K562 (cell line): ENCODE measurements around the gene SOCS3. TPM values are rescaled to one million over a fixed set of nuclear protein-coding genes. Genes with fewer than 3 reads are reported as not detected.

Experiments used
- ATF2 ChIP-seq: sonication (generic); formaldehyde crosslinking; IDR thresholded peaks from 2 replicates; pipeline ENCODE4 v1.8.1; 2022; ENCODE audit warnings: missing genetic modification reagents
- BCOR ChIP-seq: fragments of 450-650 bp; IDR thresholded peaks from 2 replicates; pipeline ENCODE4 v1.6.1; 2016
- BRD9 ChIP-seq: fragments of 450-650 bp; IDR thresholded peaks from 2 replicates; pipeline ENCODE4 v1.6.1; 2018; ENCODE audit warnings: low read depth; ENCODE audit not compliant: partially characterized antibody
- CTBP1 ChIP-seq: fragments of 450-650 bp; IDR thresholded peaks from 2 replicates; pipeline ENCODE4 v1.6.1; 2016; ENCODE audit warnings: borderline replicate concordance
- KLF16 ChIP-seq: IDR thresholded peaks from 2 replicates; pipeline ENCODE4 v1.6.1; 2016; ENCODE audit warnings: antibody characterized with exemption
- KLF6 ChIP-seq: fragments of 250-450 bp; sonication (Bioruptor Pico); IDR thresholded peaks from 2 replicates; pipeline ENCODE4 v1.4.0; 2020; ENCODE audit warnings: mild to moderate bottlenecking, moderate library complexity, borderline replicate concordance
- MAZ ChIP-seq, 2 experiments: fragments of 450-650 bp in 1 of 2; sonication (generic) in 1 of 2; formaldehyde crosslinking; IDR thresholded peaks in 1 of 2; conservative IDR thresholded peaks in 1 of 2; 2 replicates each; pipeline versions ENCODE4 v1.4.0 to v1.5.0; 2020; ENCODE audit warnings: mild to moderate bottlenecking in 1 of 2, missing genetic modification reagents in 1 of 2
- MTA3 ChIP-seq: fragments of 450-650 bp; formaldehyde crosslinking; IDR thresholded peaks from 2 replicates; pipeline ENCODE4 v1.6.1; 2017; ENCODE audit warnings: mild to moderate bottlenecking, borderline replicate concordance
- MXD1 ChIP-seq: fragments of 250-450 bp; sonication (Bioruptor Pico); IDR thresholded peaks from 2 replicates; pipeline ENCODE4 v1.8.0; 2021; ENCODE audit warnings: borderline replicate concordance, mild to moderate bottlenecking, moderate library complexity; ENCODE audit not compliant: poor library complexity, severe bottlenecking
- PKNOX1 ChIP-seq: fragments of 450-650 bp; IDR thresholded peaks from 2 replicates; pipeline ENCODE4 v1.6.1; 2016
- SIN3A ChIP-seq, 2 experiments: fragments of 150-350 bp in 1 of 2; IDR thresholded peaks; 2 replicates each; pipeline ENCODE4 v1.6.1; 2011 to 2016; ENCODE audit warnings: borderline replicate concordance in 2 of 2, low read depth in 2 of 2, low read length in 2 of 2, mild to moderate bottlenecking in 2 of 2, moderate library complexity in 2 of 2; ENCODE audit not compliant: control insufficient read depth in 1 of 2
- SMARCC2 ChIP-seq: fragments of 450-650 bp; IDR thresholded peaks from 2 replicates; pipeline ENCODE4 v1.6.1; 2017; ENCODE audit warnings: antibody characterized with exemption, moderate library complexity, mild to moderate bottlenecking, low read depth
- TEAD4 ChIP-seq, 2 experiments: sonication (generic) in 1 of 2; formaldehyde crosslinking in 1 of 2; IDR thresholded peaks; 2 replicates each; pipeline versions ENCODE4 v1.6.1 to v1.8.0; 2012 to 2022; ENCODE audit warnings: borderline replicate concordance in 1 of 2, inconsistent platforms in 1 of 2, low read length in 1 of 2, mild to moderate bottlenecking in 1 of 2, missing genetic modification reagents in 1 of 2
- ZBTB12 ChIP-seq: fragments of 250-450 bp; sonication (Bioruptor Pico); IDR thresholded peaks from 2 replicates; pipeline ENCODE4 v1.4.0; 2020
- ZNF143 ChIP-seq: sonication (generic); formaldehyde crosslinking; IDR thresholded peaks from 2 replicates; pipeline ENCODE4 v1.9.0; 2022; ENCODE audit warnings: mild to moderate bottlenecking, missing genetic modification reagents
- ZNF311 ChIP-seq: fragments of 250-450 bp; sonication (Bioruptor Pico); IDR thresholded peaks from 2 replicates; pipeline ENCODE4 v1.4.0; 2020; ENCODE audit warnings: mild to moderate bottlenecking, moderate library complexity
- ZNF785 ChIP-seq: fragments of 250-450 bp; sonication (Bioruptor Pico); IDR thresholded peaks from 2 replicates; pipeline ENCODE4 v1.4.0; 2020; ENCODE audit warnings: mild to moderate bottlenecking
- ZNF79 ChIP-seq: fragments of 250-450 bp; sonication (Bioruptor Pico); IDR thresholded peaks from 2 replicates; pipeline ENCODE4 v1.4.0; 2020; ENCODE audit warnings: low read depth, mild to moderate bottlenecking, moderate library complexity
- polyA plus RNA-seq, 8 experiments: library from polyadenylated mRNA; depleted of rRNA in 4 of 8; stranded (reverse) in 5 of 8; unstranded in 3 of 8; fragments of >200 nt; fragmentation: Nextera tagmentation in 2 of 8; fragmentation: Illumina TruSeq in 1 of 8; extraction: Ambion mirVana in 2 of 8; extraction: Trizol in 1 of 8; gene quantifications; 2 replicates each; pipeline versions ENCODE4 v1.2.1 to v1.2.3, GENCODE V29; 2011 to 2014; ENCODE audit warnings: inconsistent platforms in 1 of 8, missing spikeins in 1 of 8
- total RNA-seq, 7 experiments: library from RNA; depleted of rRNA in 6 of 7; stranded (reverse); fragments of >200 nt in 6 of 7; fragmentation: Illumina TruSeq in 2 of 7; extraction: Trizol in 2 of 7; gene quantifications; 2 replicates each; pipeline versions ENCODE4 v1.2.1 to v1.2.3, GENCODE V29; 2011 to 2021; ENCODE audit warnings: low replicate concordance in 1 of 7
- TF ChIP-seq, protein P1 (sequence below): fragments of 250-450 bp; sonication (Bioruptor Pico); IDR thresholded peaks from 2 replicates; pipeline ENCODE4 v1.8.0; 2022; ENCODE audit warnings: inconsistent platforms
- TF ChIP-seq, protein P2 (sequence below): sonication (generic); formaldehyde crosslinking; IDR thresholded peaks from 2 replicates; pipeline ENCODE4 v1.9.0; 2022; ENCODE audit warnings: mild to moderate bottlenecking, missing genetic modification reagents

Gene SOCS3
- total and polyA plus RNA-seq, 9 of the 15 experiments (the other 6 are each of a cell fraction or from before 2014, with no cell fraction given), result 0.56 to 38.9 (median 13.7) TPM

DNA sequence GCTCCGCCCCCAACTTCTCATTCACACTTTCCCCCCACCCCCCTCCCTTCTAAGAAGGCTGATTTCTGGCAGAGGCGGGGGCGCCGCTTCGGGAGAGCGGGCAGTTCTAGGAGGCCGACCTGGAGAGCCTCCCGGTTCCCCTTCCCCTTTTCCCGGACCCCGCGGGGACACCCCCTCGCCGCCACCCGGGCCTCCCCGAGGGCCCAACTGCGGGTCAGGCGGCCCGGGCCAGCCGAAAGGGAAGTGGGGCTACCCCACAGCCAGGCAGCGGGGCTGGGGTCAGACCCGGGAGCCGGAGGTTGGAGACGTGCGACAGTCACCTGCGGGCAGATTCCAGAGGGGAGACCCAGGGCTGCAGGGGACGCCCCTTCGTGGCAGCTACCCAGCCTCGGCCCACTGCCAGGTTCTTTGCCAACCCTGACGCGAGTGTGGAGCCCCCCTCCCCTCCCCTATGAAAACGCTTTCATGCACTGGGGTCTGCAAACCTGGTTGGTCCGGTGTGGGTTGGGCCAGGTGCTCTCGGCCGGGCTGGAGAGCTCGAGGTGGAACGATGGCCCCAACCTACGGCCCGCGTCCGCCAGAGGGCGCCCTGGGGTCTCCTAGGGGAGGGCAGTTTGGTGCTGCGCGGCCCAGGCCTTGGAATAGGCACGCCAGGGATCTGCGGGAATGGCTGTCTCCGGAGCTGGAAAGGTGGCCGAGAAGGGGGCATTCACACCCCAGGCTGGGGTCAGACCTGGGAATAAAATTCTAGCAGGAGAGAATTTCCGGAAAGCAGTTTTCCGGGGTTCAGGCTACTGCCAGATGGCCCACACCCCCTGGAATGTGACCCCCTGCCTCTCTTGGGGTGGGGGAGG, 721 bp upstream of the SOCS3 start (continued):
- TF ChIP-seq, protein P1, sequence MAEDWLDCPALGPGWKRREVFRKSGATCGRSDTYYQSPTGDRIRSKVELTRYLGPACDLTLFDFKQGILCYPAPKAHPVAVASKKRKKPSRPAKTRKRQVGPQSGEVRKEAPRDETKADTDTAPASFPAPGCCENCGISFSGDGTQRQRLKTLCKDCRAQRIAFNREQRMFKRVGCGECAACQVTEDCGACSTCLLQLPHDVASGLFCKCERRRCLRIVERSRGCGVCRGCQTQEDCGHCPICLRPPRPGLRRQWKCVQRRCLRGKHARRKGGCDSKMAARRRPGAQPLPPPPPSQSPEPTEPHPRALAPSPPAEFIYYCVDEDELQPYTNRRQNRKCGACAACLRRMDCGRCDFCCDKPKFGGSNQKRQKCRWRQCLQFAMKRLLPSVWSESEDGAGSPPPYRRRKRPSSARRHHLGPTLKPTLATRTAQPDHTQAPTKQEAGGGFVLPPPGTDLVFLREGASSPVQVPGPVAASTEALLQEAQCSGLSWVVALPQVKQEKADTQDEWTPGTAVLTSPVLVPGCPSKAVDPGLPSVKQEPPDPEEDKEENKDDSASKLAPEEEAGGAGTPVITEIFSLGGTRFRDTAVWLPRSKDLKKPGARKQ, result no peak
- TF ChIP-seq MXD1 (CRISPR knock-in tag), result no peak
- TF ChIP-seq ATF2, result no peak
- TF ChIP-seq KLF6 (CRISPR knock-in tag), result no peak
- TF ChIP-seq CTBP1, result peak; percentile 86; the same call in 1 of the 2 replicates
- TF ChIP-seq KLF16, result 0 out of 2 replicates have a peak, but pooled peaks have one; percentile 5
- TF ChIP-seq MTA3, result peak; percentile 79
- 0 out of 2 replicates have a peak, but pooled peaks have one; percentile 5 for TF ChIP-seq PKNOX1
- TF ChIP-seq SMARCC2, result 0 out of 2 replicates have a peak, but pooled peaks have one; percentile 43
- peak; percentile 33; the same call in 1 of the 2 replicates for TF ChIP-seq TEAD4 (IDR thresholded peaks at IDR 0.05; ENCODE audit: low read length)
- TF ChIP-seq TEAD4 (CRISPR knock-in tag; IDR thresholded peaks at IDR 0.05; ENCODE audit: borderline replicate concordance), result no peak
- TF ChIP-seq ZNF785 (CRISPR knock-in tag), result no peak
- TF ChIP-seq SIN3A (IDR thresholded peaks at IDR 0.05; ENCODE audit: borderline replicate concordance in 2 of 2, control insufficient read depth in 1 of 2, low read depth in 2 of 2, low read length in 2 of 2), result no peak
- no peak for TF ChIP-seq ZBTB12 (CRISPR knock-in tag)
- TF ChIP-seq BCOR, result peak; percentile 45
- TF ChIP-seq MAZ (CRISPR knock-in tag; conservative IDR thresholded peaks at IDR 0.05 in 1 of 2, IDR thresholded peaks at IDR 0.05 in 1 of 2), result peak; percentile 89 to 93
- no peak for TF ChIP-seq BRD9
- TF ChIP-seq ZNF311 (CRISPR knock-in tag), result no peak
- TF ChIP-seq, protein P2, sequence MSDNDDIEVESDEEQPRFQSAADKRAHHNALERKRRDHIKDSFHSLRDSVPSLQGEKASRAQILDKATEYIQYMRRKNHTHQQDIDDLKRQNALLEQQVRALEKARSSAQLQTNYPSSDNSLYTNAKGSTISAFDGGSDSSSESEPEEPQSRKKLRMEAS, result 0 out of 2 replicates have a peak, but pooled peaks have one; percentile 20
- TF ChIP-seq ZNF143 (CRISPR knock-in tag), result no peak
- no peak for TF ChIP-seq ZNF79 (CRISPR knock-in tag)
